ENCODE measurements around the gene OR8K1.

Gene OR8K1

GRCh38 chr11:56345739-56346138, at the start of gene OR8K1:
TSS of gene OR8K1 (plus strand) at chr11:56346039. CDS start at chr11:56346039, 0 bp downstream.
- no peak for DNase-seq

GRCh38 chr11:56296898-56297297, 48.9 kb upstream of the OR8K1 start:
- no peak for DNase-seq

- no peak for DNase-seq
These were observed 38.0 kb upstream of the OR8K1 start for GRCh38 chr11:56307836-56308235.

- no peak for DNase-seq
These were observed 31.0 kb upstream of the OR8K1 start, which contains the start of gene OR8K3 for GRCh38 chr11:56314844-56315243. TSS of gene OR8K3 (plus strand) at chr11:56315144. CDS start at chr11:56318307, 3,163 bp downstream.

- DNase-seq: no peak
These were observed 13.9 kb upstream of the OR8K1 start for GRCh38 chr11:56331861-56332491.

GRCh38 chr11:56333156-56333555, 12.7 kb upstream of the OR8K1 start:
- no peak for DNase-seq

- no peak for DNase-seq
These were observed 5.5 kb upstream of the OR8K1 start for GRCh38 chr11:56340289-56340688.

DNA sequence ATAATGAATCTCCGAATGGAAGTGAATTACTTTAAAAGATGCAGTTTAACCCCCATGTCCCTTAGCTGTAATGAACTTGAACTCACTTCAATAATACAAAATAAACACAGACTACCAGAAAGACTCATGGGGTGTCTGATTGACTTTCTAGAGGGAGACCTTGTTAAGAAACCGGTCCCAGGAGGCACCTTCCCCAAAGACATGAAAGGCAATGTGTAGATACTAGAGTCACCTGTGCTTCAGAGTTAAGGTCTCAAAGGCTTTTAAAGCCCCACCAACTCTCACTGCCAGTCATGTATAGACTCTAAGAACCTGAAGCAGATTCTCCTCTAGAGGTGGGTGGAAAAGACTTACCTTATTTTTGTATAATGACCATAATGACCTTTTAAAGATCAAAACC, 8.2 kb downstream of the OR8K1 start, which contains the start of gene OR8J1:
Gene OR8J1, plus strand, starts transcription at position 301 of the 400 bp plus-strand sequence. CDS start 5,956 bp downstream, outside the sequence.
- DNase-seq: no peak

DNA sequence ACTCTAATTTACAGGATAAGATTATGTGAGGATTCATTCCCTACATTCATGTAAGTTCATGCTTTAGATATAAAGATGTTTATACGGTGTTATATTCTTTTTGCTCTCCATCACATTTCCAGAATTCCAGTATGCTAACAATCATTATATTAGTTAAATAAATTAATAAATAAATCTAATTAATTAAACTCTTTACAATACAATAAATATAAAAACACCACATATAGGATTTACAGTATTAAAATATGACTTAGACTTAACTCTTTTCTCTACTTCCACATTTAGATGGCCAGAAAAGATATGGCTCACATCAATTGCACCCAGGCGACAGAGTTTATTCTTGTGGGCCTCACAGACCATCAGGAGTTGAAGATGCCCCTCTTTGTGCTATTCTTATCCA, 29.5 kb downstream of the OR8K1 start, which contains the start of gene OR8U1:
Gene OR8U1, plus strand, starts transcription at position 301 of the 400 bp plus-strand sequence. Its CDS starts 0 bp downstream, at position 301.
- no peak for DNase-seq

GRCh38 chr11:56380120-56380519, 34.3 kb downstream of the OR8K1 start:
- DNase-seq: no peak

- DNase-seq: no peak
These were observed 48.5 kb downstream of the OR8K1 start for GRCh38 chr11:56394381-56394780.

DNA sequence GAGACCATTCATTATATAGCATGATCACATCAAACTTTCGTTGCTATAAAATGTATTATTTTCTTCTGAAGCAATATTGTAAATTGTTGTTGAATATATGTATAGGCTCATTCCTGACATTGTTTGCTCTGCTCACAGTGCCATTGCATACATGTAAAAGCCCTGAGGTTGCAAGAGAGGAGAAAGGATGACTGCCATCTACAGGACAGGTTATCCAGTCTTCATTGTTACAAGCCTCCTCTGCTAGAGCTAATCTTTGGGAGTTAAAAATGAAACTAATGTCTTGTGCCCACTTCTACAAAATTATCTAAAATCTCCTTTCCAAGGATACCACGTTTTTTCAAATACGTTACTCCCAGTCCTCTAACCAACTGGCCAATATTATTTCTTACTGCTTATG, 50.2 kb downstream of the OR8K1 start:
- no peak for DNase-seq

All from suppressor macrophage treated with lipopolysaccharide for 4 hours (primary cell).